Astrocyte (in vitro differentiated cells and primary cell): ENCODE results near the gene ALOX12. TPM values are rescaled to one million over a fixed set of nuclear protein-coding genes. Genes with fewer than 3 reads are reported as not detected.

ENCODE experiments used
- DNase-seq: peaks from one replicate; pipeline ENCODE4 v3.0.0-alpha.2; 2010; ENCODE audit warnings: low read depth
- FAIRE-seq: peaks from 2 replicates; lab custom pipeline; 2011; peaks lifted over from hg19 to GRCh38; lab: Jason Lieb, UNC
- H2AFZ ChIP-seq: 2 replicates; pipeline ENCODE4 v1.6.0; 2012; ENCODE audit warnings: low read depth, low read length, inconsistent platforms
- H3K27ac ChIP-seq: 2 replicates; pipeline ENCODE4 v1.5.1; 2011; ENCODE audit warnings: low read depth, low read length, inconsistent platforms
- H3K27me3 ChIP-seq: 2 replicates; pipeline ENCODE4 v1.6.0; 2011; ENCODE audit warnings: low read length, inconsistent platforms; ENCODE audit not compliant: insufficient read depth
- H3K36me3 ChIP-seq: 2 replicates; pipeline ENCODE4 v1.5.1; 2011; ENCODE audit warnings: low read length, inconsistent platforms; ENCODE audit not compliant: insufficient read depth
- H3K4me1 ChIP-seq: 2 replicates; pipeline ENCODE4 v1.5.1; 2011; ENCODE audit warnings: low read length, inconsistent platforms; ENCODE audit not compliant: insufficient read depth
- H3K4me2 ChIP-seq: 2 replicates; pipeline ENCODE4 v1.6.0; 2012; ENCODE audit warnings: low read length, inconsistent platforms
- H3K4me3 ChIP-seq: 2 replicates; pipeline ENCODE4 v1.5.1; 2011; ENCODE audit warnings: low read depth, mild to moderate bottlenecking, low read length, inconsistent platforms; ENCODE audit not compliant: insufficient read depth
- H3K79me2 ChIP-seq: 2 replicates; pipeline ENCODE4 v1.6.0; 2012; ENCODE audit warnings: mild to moderate bottlenecking, low read length, inconsistent platforms; ENCODE audit not compliant: insufficient read depth
- H3K9ac ChIP-seq: 2 replicates; pipeline ENCODE4 v1.6.0; 2012; ENCODE audit warnings: mild to moderate bottlenecking, low read length, inconsistent platforms
- H3K9me3 ChIP-seq: 2 replicates; pipeline ENCODE4 v1.5.1; 2012; ENCODE audit warnings: low read depth, mild to moderate bottlenecking, low read length, inconsistent platforms; ENCODE audit not compliant: insufficient read depth
- H4K20me1 ChIP-seq: 2 replicates; pipeline ENCODE4 v1.6.0; 2012; ENCODE audit warnings: low read length, inconsistent platforms; ENCODE audit not compliant: insufficient read depth
- H3K27ac Mint-ChIP-seq: one replicate; pipeline ENCODE4 v1.8.0; 2021; ENCODE audit warnings: mild to moderate bottlenecking, mixed read lengths; ENCODE audit not compliant: unreplicated experiment
- H3K27me3 Mint-ChIP-seq: one replicate; pipeline ENCODE4 v1.8.0; 2021; ENCODE audit warnings: low read depth, mixed read lengths; ENCODE audit not compliant: unreplicated experiment
- H3K36me3 Mint-ChIP-seq: one replicate; pipeline ENCODE4 v1.8.0; 2021; ENCODE audit warnings: low read depth, mixed read lengths; ENCODE audit not compliant: unreplicated experiment
- H3K4me1 Mint-ChIP-seq: one replicate; pipeline ENCODE4 v1.8.0; 2021; ENCODE audit warnings: low read depth, mixed read lengths; ENCODE audit not compliant: unreplicated experiment
- H3K4me3 Mint-ChIP-seq: one replicate; pipeline ENCODE4 v1.8.0; 2021; ENCODE audit warnings: mild to moderate bottlenecking, moderate library complexity, mixed read lengths; ENCODE audit not compliant: unreplicated experiment
- H3K9me3 Mint-ChIP-seq: one replicate; pipeline ENCODE4 v1.8.0; 2021; ENCODE audit warnings: mild to moderate bottlenecking, mixed read lengths; ENCODE audit not compliant: unreplicated experiment
- EZH2 ChIP-seq: IDR thresholded peaks from 2 replicates; pipeline ENCODE4 v1.6.1; 2012; ENCODE audit warnings: mild to moderate bottlenecking, low read length, inconsistent platforms; ENCODE audit not compliant: insufficient read depth
- total RNA-seq: library from RNA; stranded (reverse); gene quantifications from 2 replicates; pipeline ENCODE4 v1.2.1, GENCODE V29; 2021
- TF ChIP-seq, protein P1 (sequence below): IDR thresholded peaks from 2 replicates; pipeline ENCODE4 v1.5.1; 2011; ENCODE audit warnings: low read depth, mild to moderate bottlenecking, inconsistent platforms, low read length, moderate library complexity; ENCODE audit not compliant: insufficient read depth

Gene ALOX12
- total RNA-seq, 1 donor from 2014 or later = not detected

DNA sequence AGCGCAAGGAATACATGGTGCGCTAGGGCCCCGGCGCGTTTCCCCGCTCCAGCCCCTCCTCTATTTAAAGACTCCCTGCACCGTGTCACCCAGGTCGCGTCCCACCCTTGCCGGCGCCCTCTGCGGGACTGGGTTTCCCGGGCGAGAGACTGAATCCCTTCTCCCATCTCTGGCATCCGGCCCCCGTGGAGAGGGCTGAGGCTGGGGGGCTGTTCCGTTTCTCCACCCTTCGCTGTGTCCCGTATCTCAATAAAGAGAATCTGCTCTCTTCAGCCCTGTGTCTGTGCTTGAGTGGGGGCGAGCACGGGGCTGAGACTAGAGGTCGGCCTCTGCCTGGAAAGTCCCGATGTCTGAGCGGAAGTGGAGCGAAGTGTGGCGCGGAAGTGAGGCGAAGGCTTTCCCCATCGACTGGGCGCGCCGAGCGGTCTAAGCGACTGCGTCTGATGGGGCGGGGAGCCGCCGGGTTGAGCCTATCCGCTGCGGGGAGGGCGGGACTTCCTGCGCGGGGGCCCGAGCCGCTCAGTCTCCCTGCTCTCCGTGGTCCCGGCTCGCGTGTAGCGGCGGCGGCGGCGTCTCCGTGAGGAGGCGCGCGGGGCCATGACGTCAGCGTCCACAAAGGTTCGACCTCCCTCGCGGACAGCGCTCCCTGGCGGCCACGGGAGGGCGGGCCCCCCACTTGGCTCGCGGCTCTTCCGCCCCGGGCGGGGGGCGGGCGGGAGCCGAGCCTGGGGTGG is 18.6 kb downstream of the ALOX12 start:
- peak overlapping the region; percentile 89 for H3K4me2 ChIP-seq
- H3K27ac Mint-ChIP-seq = peak overlapping the region; percentile 100
- H3K4me3 Mint-ChIP-seq = peak overlapping the region; percentile 98
- no peaks in the 10 kb centered on the region for H3K27me3 ChIP-seq
- H3K27me3 Mint-ChIP-seq = no peaks in the 10 kb centered on the region
- peaks cover 17% of the 10 kb centered on the region for H4K20me1 ChIP-seq
- FAIRE-seq = no peak
- peaks cover 45% of the 10 kb centered on the region for H3K79me2 ChIP-seq
- TF ChIP-seq EZH2 = no peak
- TF ChIP-seq, protein P1, sequence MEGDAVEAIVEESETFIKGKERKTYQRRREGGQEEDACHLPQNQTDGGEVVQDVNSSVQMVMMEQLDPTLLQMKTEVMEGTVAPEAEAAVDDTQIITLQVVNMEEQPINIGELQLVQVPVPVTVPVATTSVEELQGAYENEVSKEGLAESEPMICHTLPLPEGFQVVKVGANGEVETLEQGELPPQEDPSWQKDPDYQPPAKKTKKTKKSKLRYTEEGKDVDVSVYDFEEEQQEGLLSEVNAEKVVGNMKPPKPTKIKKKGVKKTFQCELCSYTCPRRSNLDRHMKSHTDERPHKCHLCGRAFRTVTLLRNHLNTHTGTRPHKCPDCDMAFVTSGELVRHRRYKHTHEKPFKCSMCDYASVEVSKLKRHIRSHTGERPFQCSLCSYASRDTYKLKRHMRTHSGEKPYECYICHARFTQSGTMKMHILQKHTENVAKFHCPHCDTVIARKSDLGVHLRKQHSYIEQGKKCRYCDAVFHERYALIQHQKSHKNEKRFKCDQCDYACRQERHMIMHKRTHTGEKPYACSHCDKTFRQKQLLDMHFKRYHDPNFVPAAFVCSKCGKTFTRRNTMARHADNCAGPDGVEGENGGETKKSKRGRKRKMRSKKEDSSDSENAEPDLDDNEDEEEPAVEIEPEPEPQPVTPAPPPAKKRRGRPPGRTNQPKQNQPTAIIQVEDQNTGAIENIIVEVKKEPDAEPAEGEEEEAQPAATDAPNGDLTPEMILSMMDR = no peak
- H3K4me1 Mint-ChIP-seq = peaks cover 33% of the 10 kb centered on the region
- H3K4me3 ChIP-seq = peak overlapping the region; percentile 82
- H3K36me3 ChIP-seq = no peaks in the 10 kb centered on the region
- peak overlapping the region; percentile 73 for H2AFZ ChIP-seq
- H3K9me3 Mint-ChIP-seq = no peaks in the 10 kb centered on the region
- H3K9ac ChIP-seq = peak overlapping the region; percentile 94
- H3K27ac ChIP-seq = peak overlapping the region; percentile 99
- peaks cover 4% of the 10 kb centered on the region for H3K36me3 Mint-ChIP-seq
- DNase-seq = peak; percentile 91
- peaks cover 33% of the 10 kb centered on the region for H3K4me1 ChIP-seq
- H3K9me3 ChIP-seq = no peaks in the 10 kb centered on the region

- H4K20me1 ChIP-seq = peaks cover 9% of the 10 kb centered on the region
- H3K4me3 ChIP-seq = peak overlapping the region; percentile 70
- H3K27me3 Mint-ChIP-seq = no peaks in the 10 kb centered on the region
- H3K9me3 ChIP-seq = no peaks in the 10 kb centered on the region
- TF ChIP-seq EZH2 = no peak
- TF ChIP-seq, protein P1 = no peak
- H3K4me1 ChIP-seq = peaks cover 38% of the 10 kb centered on the region
- H3K27ac Mint-ChIP-seq = peak overlapping the region; percentile 96
- H3K4me3 Mint-ChIP-seq = peak overlapping the region; percentile 89
- H3K36me3 Mint-ChIP-seq = peaks cover 4% of the 10 kb centered on the region
- H3K4me1 Mint-ChIP-seq = peaks cover 32% of the 10 kb centered on the region
- H3K36me3 ChIP-seq = no peaks in the 10 kb centered on the region
- no peaks in the 10 kb centered on the region for H3K9me3 Mint-ChIP-seq
- peak overlapping the region; percentile 94 for H3K9ac ChIP-seq
- no peak for FAIRE-seq
- peaks cover 37% of the 10 kb centered on the region for H3K79me2 ChIP-seq
- H3K27me3 ChIP-seq = no peaks in the 10 kb centered on the region
- H2AFZ ChIP-seq = peak overlapping the region; percentile 72
- DNase-seq = peak; percentile 61
- H3K4me2 ChIP-seq = peak overlapping the region; percentile 89
- H3K27ac ChIP-seq = peak overlapping the region; percentile 99
Measured at GRCh38 chr17:7014995-7015958, 19.4 kb downstream of the ALOX12 start.
